Activated B cell treated with CpG ODN at 0.5 μM for 24 hours (primary cell): Measurements from ENCODE around the gene CCDC24. TPM values are rescaled to one million over a fixed set of nuclear protein-coding genes. Genes with fewer than 3 reads are reported as not detected.

ENCODE experiments used
- ATAC-seq: fragments of 200-7000 bp; cut with Tn5 transposase; one replicate; pipeline ENCODE4 v1.10.0; 2021; ENCODE audit warnings: low read depth, mild to moderate bottlenecking, moderate library complexity
- CTCF ChIA-PET: fragments of 350-600 bp; sonication (Branson Sonifier 250); formaldehyde crosslinking; loops from one replicate; lab custom pipeline; 2021; ENCODE audit warnings: antibody characterized with exemption; lab: Charles Lee
- POLR2A ChIA-PET: fragments of 350-600 bp; sonication (Branson Sonifier 250); formaldehyde crosslinking; loops from one replicate; lab custom pipeline; 2021; ENCODE audit warnings: antibody characterized with exemption; lab: Charles Lee
- DNase-seq: peaks from one replicate; pipeline ENCODE4 v3.0.0; 2022
- H3K27ac Mint-ChIP-seq: one replicate; pipeline ENCODE4 v1.8.0; 2020; ENCODE audit warnings: mixed read lengths
- H3K27me3 Mint-ChIP-seq: one replicate; pipeline ENCODE4 v1.8.0; 2021; ENCODE audit warnings: mixed read lengths
- H3K36me3 Mint-ChIP-seq: one replicate; pipeline ENCODE4 v1.8.0; 2021; ENCODE audit warnings: low read depth, mixed read lengths
- H3K4me1 Mint-ChIP-seq: one replicate; pipeline ENCODE4 v1.8.0; 2021; ENCODE audit warnings: mixed read lengths
- H3K4me3 Mint-ChIP-seq: one replicate; pipeline ENCODE4 v1.8.0; 2020; ENCODE audit warnings: mild to moderate bottlenecking, mixed read lengths
- H3K9me3 Mint-ChIP-seq: one replicate; pipeline ENCODE4 v1.8.0; 2020; ENCODE audit warnings: mixed read lengths
- intact Hi-C: fragments of 100-400 bp; cut with micrococcal nuclease; formaldehyde crosslinking; loops from one replicate; pipeline ENCODE4 v1.15.1; 2024
- total RNA-seq: library from RNA; stranded (reverse); gene quantifications from 2 replicates; pipeline ENCODE4 v1.2.3, GENCODE V29; 2022
- TF ChIP-seq, protein P1 (sequence below): fragments of 200-600 bp; IDR thresholded peaks from one replicate; pipeline ENCODE4 v1.8.0; 2022; ENCODE audit warnings: antibody characterized with exemption, mild to moderate bottlenecking

The CCDC24 gene
- total RNA-seq, 1 donor from 2014 or later: 15.1 TPM

GRCh38 chr1:44034423-44034822 lies 43.0 kb downstream of the CCDC24 start:
- peaks cover 2% of the 10 kb centered on the region for H3K36me3 Mint-ChIP-seq
- H3K9me3 Mint-ChIP-seq: no peaks in the 10 kb centered on the region
- H3K4me3 Mint-ChIP-seq: no peak overlapping the region
- H3K4me1 Mint-ChIP-seq: peaks cover 7% of the 10 kb centered on the region
- TF ChIP-seq, protein P1, sequence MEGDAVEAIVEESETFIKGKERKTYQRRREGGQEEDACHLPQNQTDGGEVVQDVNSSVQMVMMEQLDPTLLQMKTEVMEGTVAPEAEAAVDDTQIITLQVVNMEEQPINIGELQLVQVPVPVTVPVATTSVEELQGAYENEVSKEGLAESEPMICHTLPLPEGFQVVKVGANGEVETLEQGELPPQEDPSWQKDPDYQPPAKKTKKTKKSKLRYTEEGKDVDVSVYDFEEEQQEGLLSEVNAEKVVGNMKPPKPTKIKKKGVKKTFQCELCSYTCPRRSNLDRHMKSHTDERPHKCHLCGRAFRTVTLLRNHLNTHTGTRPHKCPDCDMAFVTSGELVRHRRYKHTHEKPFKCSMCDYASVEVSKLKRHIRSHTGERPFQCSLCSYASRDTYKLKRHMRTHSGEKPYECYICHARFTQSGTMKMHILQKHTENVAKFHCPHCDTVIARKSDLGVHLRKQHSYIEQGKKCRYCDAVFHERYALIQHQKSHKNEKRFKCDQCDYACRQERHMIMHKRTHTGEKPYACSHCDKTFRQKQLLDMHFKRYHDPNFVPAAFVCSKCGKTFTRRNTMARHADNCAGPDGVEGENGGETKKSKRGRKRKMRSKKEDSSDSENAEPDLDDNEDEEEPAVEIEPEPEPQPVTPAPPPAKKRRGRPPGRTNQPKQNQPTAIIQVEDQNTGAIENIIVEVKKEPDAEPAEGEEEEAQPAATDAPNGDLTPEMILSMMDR: no peak
- POLR2A ChIA-PET: interaction anchor here (0.9 kb wide), 1 partner anchor 41 kb away, joined by 6 read pairs; no protein-coding TSS in a partner anchor
- CTCF ChIA-PET: interaction anchor here (1.0 to 5.5 kb wide), 3 partner anchors 31 to 271 kb away, joined by 3 to 150 read pairs (median 34); no protein-coding TSS in a partner anchor
- H3K27ac Mint-ChIP-seq: no peak overlapping the region
- DNase-seq: no peak
- intact Hi-C loops: loop anchor here (5.0 kb wide), 2 partner anchors 102 to 1653 kb away; partner anchors contain the start of genes ARTN, GPBP1L1 and TMEM69
- no peaks in the 10 kb centered on the region for H3K27me3 Mint-ChIP-seq
- ATAC-seq: no peak

DNA sequence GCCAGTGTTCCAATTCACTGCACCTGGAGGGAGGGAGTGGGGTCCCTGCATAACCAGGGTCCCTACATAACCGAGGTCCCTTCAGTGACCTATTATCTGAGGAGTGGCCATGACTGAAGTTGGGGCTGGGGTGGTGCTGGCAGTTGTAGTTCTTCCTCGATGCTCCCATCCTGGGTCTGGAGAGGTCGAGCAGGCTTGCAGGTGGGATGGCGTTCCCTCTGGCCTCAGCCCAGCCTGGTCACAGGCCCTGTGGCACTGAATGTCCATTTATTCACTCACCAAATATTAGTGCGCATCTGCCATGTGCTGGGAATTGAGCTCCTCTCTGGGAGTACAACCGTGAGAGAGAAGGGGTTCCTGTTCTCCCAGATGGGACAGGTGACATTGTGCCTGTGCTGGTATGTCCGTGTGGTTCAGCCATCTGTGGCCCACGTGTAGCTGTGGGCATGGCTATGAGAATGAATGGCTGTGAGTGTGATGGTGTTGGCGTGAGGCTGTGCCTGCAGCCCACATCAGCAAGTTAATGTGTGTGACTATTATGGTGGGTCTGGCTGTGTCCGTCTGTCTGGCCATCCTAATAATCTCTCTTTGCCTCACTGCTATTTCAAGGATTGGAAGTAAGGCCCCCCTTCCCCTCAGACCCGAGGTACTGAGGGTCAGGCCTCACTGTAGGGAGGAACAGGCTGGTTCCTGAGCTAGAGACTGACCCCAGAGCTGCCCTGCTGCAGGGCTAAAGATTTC lies 43.7 kb downstream of the CCDC24 start:
- H3K27ac Mint-ChIP-seq: no peak overlapping the region
- intact Hi-C loops: loop anchor here (5.0 kb wide), 2 partner anchors 103 to 1652 kb away; partner anchors contain the start of genes ARTN, GPBP1L1 and TMEM69
- TF ChIP-seq, protein P1: no peak
- no peak overlapping the region for H3K4me3 Mint-ChIP-seq
- ChIA-PET POLR2A (interaction anchor here (0.6 kb wide), 1 partner anchor 957 kb away, joined by 3 read pairs; no protein-coding TSS in a partner anchor), CTCF (interaction anchor here (1.9 to 5.5 kb wide), 5 partner anchors 10 to 271 kb away, joined by 5 to 150 read pairs (median 18); no protein-coding TSS in a partner anchor)
- ATAC-seq (no peak), DNase-seq (no peak)
- peaks cover 3% of the 10 kb centered on the region for H3K4me1 Mint-ChIP-seq
- no peaks in the 10 kb centered on the region for H3K27me3 Mint-ChIP-seq
- no peaks in the 10 kb centered on the region for H3K36me3 Mint-ChIP-seq
- H3K9me3 Mint-ChIP-seq: no peaks in the 10 kb centered on the region

- H3K27ac Mint-ChIP-seq: no peak overlapping the region
- no peak overlapping the region for H3K4me3 Mint-ChIP-seq
- H3K36me3 Mint-ChIP-seq: no peaks in the 10 kb centered on the region
- DNase-seq: no peak
- POLR2A ChIA-PET: interaction anchor here (0.6 to 0.9 kb wide), 3 partner anchors 29 to 956 kb away, joined by 3 read pairs; no protein-coding TSS in a partner anchor
- ATAC-seq: no peak
- H3K4me1 Mint-ChIP-seq: peaks cover 4% of the 10 kb centered on the region
- CTCF ChIA-PET: interaction anchor here (0.9 to 5.5 kb wide), 18 partner anchors 8 to 506 kb away, joined by 3 to 150 read pairs (median 5); no protein-coding TSS in a partner anchor
- no peaks in the 10 kb centered on the region for H3K27me3 Mint-ChIP-seq
- H3K9me3 Mint-ChIP-seq: no peaks in the 10 kb centered on the region
- TF ChIP-seq, protein P1: no peak
- intact Hi-C loops: loop anchor here (1.0 to 2.0 kb wide), 4 partner anchors 31 to 809 kb away; no protein-coding TSS in a partner anchor
Observed at GRCh38 chr1:44035726-44036408, 44.5 kb downstream of the CCDC24 start.

GRCh38 chr1:44036409-44037139 lies 45.2 kb downstream of the CCDC24 start:
- Mint-ChIP-seq H3K27me3 (no peaks in the 10 kb centered on the region), H3K27ac (no peak overlapping the region), H3K4me1 (peaks cover 6% of the 10 kb centered on the region), H3K9me3 (no peaks in the 10 kb centered on the region), H3K36me3 (no peaks in the 10 kb centered on the region), H3K4me3 (no peak overlapping the region)
- ATAC-seq (peak; percentile 92), DNase-seq (peak; percentile 50)
- intact Hi-C loops: loop anchor here (1.0 to 2.0 kb wide), 4 partner anchors 31 to 810 kb away; no protein-coding TSS in a partner anchor
- TF ChIP-seq, protein P1: no peak
- ChIA-PET CTCF (interaction anchor here (0.8 to 5.5 kb wide), 21 partner anchors 9 to 507 kb away, joined by 3 to 150 read pairs (median 4); no protein-coding TSS in a partner anchor), POLR2A (interaction anchor here (0.9 kb wide), 2 partner anchors 30 to 31 kb away, joined by 3 read pairs; no protein-coding TSS in a partner anchor)
